Parathyroid adenoma (tissue), 2 donors: Measurements from ENCODE around the gene TNRC6B.

Experiments
- H2AFZ ChIP-seq: fragments of 300-600 bp; sonication (generic); one replicate; pipeline ENCODE4 v1.7.0; 2017; ENCODE audit warnings: antibody characterized with exemption, mild to moderate bottlenecking
- H3K27ac ChIP-seq: fragments of 300-600 bp; sonication (generic); one replicate; pipeline ENCODE4 v1.7.0; 2017
- H3K27me3 ChIP-seq: fragments of 300-600 bp; sonication (generic); one replicate; pipeline ENCODE4 v1.7.0; 2017; ENCODE audit warnings: low read length; ENCODE audit not compliant: control insufficient read depth, insufficient read depth
- H3K36me3 ChIP-seq: fragments of 300-600 bp; sonication (generic); one replicate; pipeline ENCODE4 v1.7.0; 2017; ENCODE audit warnings: low read length; ENCODE audit not compliant: control insufficient read depth, insufficient read depth
- H3K4me1 ChIP-seq: fragments of 300-600 bp; sonication (generic); one replicate; pipeline ENCODE4 v1.7.0; 2017; ENCODE audit warnings: control low read depth
- H3K4me2 ChIP-seq: fragments of 300-600 bp; sonication (generic); one replicate; pipeline ENCODE4 v1.7.0; 2017; ENCODE audit warnings: low read length
- H3K4me3 ChIP-seq: fragments of 300-600 bp; sonication (generic); one replicate; pipeline ENCODE4 v1.7.0; 2017; ENCODE audit warnings: low read depth, low read length
- H3K79me2 ChIP-seq: fragments of 300-600 bp; sonication (generic); one replicate; pipeline ENCODE4 v1.7.0; 2017; ENCODE audit warnings: control low read depth
- H3K9ac ChIP-seq: fragments of 300-600 bp; sonication (generic); one replicate; pipeline ENCODE4 v1.7.0; 2017; ENCODE audit warnings: mild to moderate bottlenecking
- H3K9me3 ChIP-seq: fragments of 300-600 bp; sonication (generic); one replicate; pipeline ENCODE4 v1.7.0; 2017; ENCODE audit warnings: low read length; ENCODE audit not compliant: control insufficient read depth
- TF ChIP-seq, protein P1 (sequence below): fragments of 300-600 bp; sonication (generic); IDR thresholded peaks from one replicate; pipeline ENCODE4 v1.7.0; 2017; ENCODE audit warnings: antibody characterized with exemption, mild to moderate bottlenecking
- donor health status: primary hyperparathyroidism.

TNRC6B gene

DNA sequence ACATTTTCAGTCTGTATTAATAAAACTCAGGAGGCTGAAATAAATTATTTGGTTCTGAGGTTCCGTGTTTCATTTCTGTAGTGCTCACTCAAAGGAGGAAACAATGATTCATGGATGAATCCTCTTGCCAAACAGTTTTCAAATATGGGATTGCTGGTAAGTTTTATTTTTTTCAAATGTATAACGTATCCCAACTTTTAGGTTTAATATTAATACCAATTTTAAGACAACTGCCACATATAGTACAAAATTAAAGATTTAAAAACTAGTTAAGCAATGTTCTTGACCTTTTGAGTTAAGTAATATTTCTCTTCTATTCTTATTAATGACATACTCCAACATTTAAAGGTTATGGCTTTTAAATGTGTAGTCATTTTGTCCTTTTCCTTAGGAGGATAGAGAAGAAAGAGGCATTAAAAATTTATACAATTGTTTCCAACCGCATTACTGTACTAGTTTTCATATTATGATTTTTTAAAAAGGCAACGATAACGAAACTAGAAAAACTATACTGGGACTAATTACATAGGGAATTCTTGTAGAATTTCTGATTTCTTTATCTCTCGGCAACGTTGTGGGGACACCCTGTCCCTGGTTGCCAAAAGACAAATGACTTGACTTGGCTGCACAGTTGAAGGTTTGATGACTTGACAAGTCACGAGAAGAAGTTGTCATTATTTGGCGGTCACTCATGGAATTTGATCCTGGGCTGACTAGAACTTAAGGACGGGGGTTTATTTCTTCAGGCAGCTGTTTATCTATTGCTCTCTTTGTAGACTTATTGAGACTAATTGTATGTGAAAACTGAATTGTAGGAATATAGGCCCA lies 99.5 kb downstream of the TNRC6B start:
- Histone ChIP-seq H2AFZ (no peak overlapping the region), H3K4me3 (no peak overlapping the region), H3K9ac (no peak overlapping the region), H3K4me2 (no peak overlapping the region), H3K27ac (peak overlapping the region; percentile 49), H3K79me2 (no peaks in the 10 kb centered on the region), H3K4me1 (peaks cover 3% of the 10 kb centered on the region), H3K36me3 (no peaks in the 10 kb centered on the region), H3K27me3 (no peaks in the 10 kb centered on the region), H3K9me3 (no peaks in the 10 kb centered on the region)
- TF ChIP-seq, protein P1, sequence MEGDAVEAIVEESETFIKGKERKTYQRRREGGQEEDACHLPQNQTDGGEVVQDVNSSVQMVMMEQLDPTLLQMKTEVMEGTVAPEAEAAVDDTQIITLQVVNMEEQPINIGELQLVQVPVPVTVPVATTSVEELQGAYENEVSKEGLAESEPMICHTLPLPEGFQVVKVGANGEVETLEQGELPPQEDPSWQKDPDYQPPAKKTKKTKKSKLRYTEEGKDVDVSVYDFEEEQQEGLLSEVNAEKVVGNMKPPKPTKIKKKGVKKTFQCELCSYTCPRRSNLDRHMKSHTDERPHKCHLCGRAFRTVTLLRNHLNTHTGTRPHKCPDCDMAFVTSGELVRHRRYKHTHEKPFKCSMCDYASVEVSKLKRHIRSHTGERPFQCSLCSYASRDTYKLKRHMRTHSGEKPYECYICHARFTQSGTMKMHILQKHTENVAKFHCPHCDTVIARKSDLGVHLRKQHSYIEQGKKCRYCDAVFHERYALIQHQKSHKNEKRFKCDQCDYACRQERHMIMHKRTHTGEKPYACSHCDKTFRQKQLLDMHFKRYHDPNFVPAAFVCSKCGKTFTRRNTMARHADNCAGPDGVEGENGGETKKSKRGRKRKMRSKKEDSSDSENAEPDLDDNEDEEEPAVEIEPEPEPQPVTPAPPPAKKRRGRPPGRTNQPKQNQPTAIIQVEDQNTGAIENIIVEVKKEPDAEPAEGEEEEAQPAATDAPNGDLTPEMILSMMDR, result no peak

GRCh38 chr22:40279017-40279416 lies 101.3 kb downstream of the TNRC6B start:
- Histone ChIP-seq H3K4me1 (no peaks in the 10 kb centered on the region), H3K27me3 (no peaks in the 10 kb centered on the region), H3K27ac (no peak overlapping the region), H2AFZ (no peak overlapping the region), H3K36me3 (no peaks in the 10 kb centered on the region), H3K9ac (no peak overlapping the region), H3K9me3 (no peaks in the 10 kb centered on the region), H3K79me2 (no peaks in the 10 kb centered on the region), H3K4me3 (no peak overlapping the region), H3K4me2 (no peak overlapping the region)
- TF ChIP-seq, protein P1, result no peak

- Histone ChIP-seq H3K9me3 (no peaks in the 10 kb centered on the region), H2AFZ (no peak overlapping the region), H3K4me3 (no peak overlapping the region), H3K79me2 (no peaks in the 10 kb centered on the region), H3K36me3 (no peaks in the 10 kb centered on the region), H3K27ac (no peak overlapping the region), H3K4me1 (no peaks in the 10 kb centered on the region), H3K27me3 (no peaks in the 10 kb centered on the region), H3K4me2 (no peak overlapping the region), H3K9ac (no peak overlapping the region)
- TF ChIP-seq, protein P1, result no peak
These were observed 104.0 kb downstream of the TNRC6B start for GRCh38 chr22:40281717-40282116.

DNA sequence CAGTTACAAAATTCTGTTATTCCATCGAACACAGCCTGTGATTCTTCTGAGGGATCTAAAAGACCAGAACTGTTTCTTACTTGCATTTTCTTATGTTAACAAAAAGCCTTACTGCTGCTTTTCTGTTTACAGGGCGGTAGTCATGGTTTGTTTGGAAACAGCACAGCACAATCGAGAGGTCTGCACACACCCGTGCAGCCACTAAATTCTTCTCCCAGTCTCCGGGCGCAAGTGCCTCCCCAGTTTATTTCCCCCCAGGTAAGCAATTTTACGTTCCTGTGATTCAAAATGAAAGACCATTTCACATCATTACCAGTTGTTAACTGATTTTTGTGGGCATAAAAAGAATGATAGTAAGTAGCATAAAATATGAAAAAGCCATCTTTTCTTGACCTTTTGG lies 107.8 kb downstream of the TNRC6B start:
- H3K36me3 ChIP-seq, result no peaks in the 10 kb centered on the region
- H3K27me3 ChIP-seq, result no peaks in the 10 kb centered on the region
- no peak overlapping the region for H3K9ac ChIP-seq
- no peaks in the 10 kb centered on the region for H3K9me3 ChIP-seq
- no peaks in the 10 kb centered on the region for H3K4me1 ChIP-seq
- H3K4me3 ChIP-seq, result no peak overlapping the region
- no peaks in the 10 kb centered on the region for H3K79me2 ChIP-seq
- no peak overlapping the region for H3K27ac ChIP-seq
- H2AFZ ChIP-seq, result no peak overlapping the region
- no peak overlapping the region for H3K4me2 ChIP-seq
- TF ChIP-seq, protein P1, result no peak

DNA sequence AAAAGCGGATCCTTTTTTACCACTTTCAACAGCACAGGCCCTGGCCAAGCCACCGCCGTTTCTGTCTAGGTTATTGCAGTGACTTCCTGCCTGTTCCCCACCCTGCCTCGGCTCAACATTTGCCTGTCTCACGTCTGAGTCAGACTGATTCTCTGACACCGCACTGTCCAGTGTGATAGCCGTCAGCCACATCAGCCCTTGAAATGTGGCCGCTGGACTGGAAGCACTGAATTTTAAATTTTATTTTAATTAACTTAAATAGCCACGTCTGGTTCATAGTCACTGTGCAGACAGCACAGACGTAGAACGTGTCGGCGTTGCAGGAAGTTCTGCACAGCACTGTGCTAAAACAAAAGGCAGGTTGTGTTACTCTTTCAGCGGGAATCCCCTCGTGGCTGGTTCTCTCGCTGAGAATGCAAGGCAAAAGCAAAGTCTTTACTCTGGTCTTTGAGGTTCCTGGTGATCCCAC lies 112.3 kb downstream of the TNRC6B start:
- H3K36me3 ChIP-seq, result no peaks in the 10 kb centered on the region
- no peaks in the 10 kb centered on the region for H3K27me3 ChIP-seq
- TF ChIP-seq, protein P1, result no peak
- no peaks in the 10 kb centered on the region for H3K9me3 ChIP-seq
- no peak overlapping the region for H3K9ac ChIP-seq
- H3K4me1 ChIP-seq, result no peaks in the 10 kb centered on the region
- H3K27ac ChIP-seq, result no peak overlapping the region
- H3K79me2 ChIP-seq, result no peaks in the 10 kb centered on the region
- no peak overlapping the region for H3K4me3 ChIP-seq
- no peak overlapping the region for H3K4me2 ChIP-seq
- no peak overlapping the region for H2AFZ ChIP-seq
